T-helper 1 cell (primary cell): ENCODE data around the gene CLDN16.

ENCODE experiments used
- DNase-seq, 5 donors: peaks; one replicate each; pipeline ENCODE4 v3.0.0-alpha.2; 2012 to 2020
- total RNA-seq, 4 donors: gene quantifications; one replicate each; lab custom pipeline; 2026; lab: John Stamatoyannopoulos, UW

CLDN16 gene
- total RNA-seq, result 0 reads per million in 4 donors

DNA sequence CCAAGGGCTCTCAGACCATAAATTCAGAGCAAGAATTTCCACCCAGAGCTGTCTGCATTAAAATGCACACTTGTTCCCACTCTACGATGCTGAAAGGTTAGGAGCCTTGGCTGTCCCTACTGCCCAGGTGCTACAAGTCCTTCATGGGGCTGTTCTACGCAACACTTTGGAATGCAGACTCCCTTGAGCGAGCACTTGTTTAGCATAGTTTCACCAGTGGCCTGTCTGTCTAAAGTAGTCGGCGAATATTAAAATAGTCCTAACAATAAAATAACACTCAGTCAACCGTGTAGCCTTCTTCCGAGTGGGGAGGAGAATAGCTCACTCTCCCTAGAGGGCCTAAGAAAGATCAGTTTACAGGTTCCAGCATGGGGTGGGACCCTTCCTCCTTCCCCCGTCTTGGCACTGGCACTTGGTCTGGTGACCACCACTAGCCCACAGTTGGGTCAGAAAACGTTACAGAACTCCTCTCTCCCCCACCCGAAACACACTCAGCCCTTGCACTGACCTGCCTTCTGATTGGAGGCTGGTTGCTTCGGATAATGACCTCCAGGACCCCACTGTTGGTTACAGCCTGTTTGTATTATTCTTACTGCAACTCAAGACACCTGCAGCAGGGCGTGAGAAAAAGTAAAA is at the start of gene CLDN16:
TSS of gene CLDN16 (plus strand) at position 586 of the 636 bp plus-strand sequence. CDS start 167 bp downstream, outside the sequence.
- DNase-seq, result no peak

DNA sequence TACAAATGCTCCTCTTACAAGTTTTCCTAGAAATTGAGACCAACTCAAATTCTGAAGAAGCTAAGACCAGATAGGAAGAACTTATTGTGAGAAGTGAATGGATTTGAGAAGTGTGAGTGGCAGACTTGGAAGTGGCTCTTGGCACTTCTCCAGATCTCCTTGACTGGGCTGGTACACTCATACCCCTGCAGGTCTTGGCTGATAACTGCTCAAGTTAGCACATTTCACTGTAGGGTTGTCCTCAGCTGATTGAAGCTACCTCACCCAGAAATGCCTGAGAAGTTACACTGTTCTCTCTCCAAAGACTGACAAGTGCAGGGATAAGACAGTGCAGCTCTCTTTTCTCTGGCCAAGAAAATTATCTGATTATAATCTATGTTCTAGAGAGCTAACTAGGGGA is 49.2 kb upstream of the CLDN16 start:
- DNase-seq, result no peak

DNA sequence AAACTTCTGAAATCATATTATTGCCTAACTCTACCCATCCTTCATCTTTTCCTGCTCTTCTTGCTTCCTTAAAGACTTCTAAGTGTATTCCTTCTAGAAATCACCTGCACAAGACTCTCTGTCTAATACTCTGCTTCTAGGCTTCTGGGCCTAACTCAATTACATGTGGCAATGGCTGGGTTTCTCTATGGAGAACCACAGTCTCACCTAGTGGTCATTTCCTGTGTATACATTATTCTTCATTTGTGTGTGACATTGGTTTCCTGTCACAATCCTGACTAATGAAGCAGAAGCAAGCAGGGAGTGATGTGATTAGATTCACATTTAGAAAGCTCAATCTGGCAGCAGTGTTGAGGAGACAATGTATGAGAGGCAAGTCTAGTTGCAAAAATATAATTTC is 48.8 kb upstream of the CLDN16 start:
- DNase-seq, result peak in 1 of 5 donors; percentile 4

DNA sequence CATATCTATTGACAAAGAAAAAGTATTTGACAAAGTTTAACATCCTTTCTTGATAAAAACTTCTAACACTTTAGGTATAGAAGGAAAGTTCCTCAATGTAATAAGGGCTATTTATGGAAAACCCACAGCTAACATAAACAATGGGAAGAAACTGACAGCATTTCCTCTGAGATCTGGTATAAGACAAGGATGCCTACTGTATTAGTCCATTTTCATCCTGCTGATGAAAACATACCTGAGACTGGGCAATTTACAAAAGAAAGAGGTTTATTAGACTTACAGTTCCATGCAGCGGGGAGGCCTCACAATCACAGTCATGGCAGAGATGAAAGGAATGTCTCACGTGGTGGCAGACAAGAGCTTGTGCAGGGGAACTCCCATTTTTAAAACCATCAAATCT is 47.9 kb upstream of the CLDN16 start:
- DNase-seq, result no peak

- DNase-seq, result no peak
Measured at GRCh38 chr3:190345027-190345821, 42.7 kb upstream of the CLDN16 start.

- no peak for DNase-seq
Measured at GRCh38 chr3:190345878-190346277, 42.1 kb upstream of the CLDN16 start.

GRCh38 chr3:190346541-190346940 is 41.4 kb upstream of the CLDN16 start:
- DNase-seq, result no peak

DNA sequence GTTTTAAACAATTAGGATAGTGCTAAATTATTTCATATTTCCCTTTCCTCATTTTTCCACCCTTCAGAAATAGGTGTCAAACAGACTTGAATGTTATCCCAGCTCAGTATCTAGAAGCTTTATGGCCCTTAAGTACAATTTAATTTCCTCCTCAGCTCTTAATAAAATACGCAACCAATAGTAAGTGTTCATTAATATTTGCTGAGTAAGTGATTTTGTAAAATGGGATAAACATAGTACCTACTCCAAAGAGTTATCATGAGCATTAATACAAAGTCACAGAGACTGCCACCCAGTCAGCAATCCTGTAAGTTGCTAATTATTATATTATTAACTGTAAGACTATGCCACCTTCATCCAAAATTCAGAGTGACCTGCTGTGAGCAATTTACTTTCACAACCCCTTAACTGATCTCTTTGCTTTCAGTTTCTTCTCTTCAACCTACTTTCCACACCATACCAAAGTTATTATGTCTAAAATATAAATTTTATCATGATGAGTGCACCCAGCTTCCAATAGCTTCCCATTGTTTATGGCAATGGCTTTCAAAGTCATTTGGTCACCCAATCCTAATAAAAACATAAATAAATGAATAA is 35.0 kb upstream of the CLDN16 start:
- DNase-seq, result no peak

DNA sequence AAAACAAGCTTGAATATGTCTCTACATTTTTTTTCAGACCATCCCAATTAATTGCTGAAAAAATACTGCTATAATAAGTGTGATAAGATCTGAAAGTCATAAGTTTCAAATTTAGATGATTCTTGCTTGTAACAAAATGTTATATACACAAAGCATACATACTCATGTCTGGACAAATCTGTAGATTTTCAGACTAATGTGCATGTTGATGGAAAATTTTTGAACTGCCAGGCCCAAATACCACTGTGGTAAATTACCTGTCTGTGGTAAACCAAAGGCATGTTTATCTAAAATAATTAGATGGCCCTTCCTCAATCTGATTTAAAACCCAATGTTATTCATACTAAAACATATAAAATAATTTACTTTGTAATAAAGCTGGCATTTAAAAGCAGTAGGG is 31.7 kb upstream of the CLDN16 start:
- no peak for DNase-seq

DNA sequence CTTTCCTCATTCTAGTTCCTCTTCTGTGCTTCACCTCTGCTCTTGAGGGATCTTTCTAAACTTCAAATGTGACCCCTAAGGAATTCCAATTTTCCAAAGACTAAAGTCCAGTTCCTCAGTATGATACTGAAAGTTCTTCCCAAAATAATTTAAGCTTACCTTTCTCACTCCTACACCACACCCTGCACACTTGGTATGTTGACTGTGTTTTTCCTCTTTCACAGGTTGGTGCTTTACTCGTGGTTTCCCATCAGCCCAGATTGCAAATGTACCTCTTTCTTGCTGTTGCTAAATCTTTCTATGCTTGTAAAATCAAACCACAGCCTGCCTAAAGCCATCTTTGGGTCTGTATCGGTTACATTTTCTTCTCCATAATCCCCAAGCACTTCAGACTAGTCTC is 30.5 kb upstream of the CLDN16 start:
- DNase-seq, result no peak

DNA sequence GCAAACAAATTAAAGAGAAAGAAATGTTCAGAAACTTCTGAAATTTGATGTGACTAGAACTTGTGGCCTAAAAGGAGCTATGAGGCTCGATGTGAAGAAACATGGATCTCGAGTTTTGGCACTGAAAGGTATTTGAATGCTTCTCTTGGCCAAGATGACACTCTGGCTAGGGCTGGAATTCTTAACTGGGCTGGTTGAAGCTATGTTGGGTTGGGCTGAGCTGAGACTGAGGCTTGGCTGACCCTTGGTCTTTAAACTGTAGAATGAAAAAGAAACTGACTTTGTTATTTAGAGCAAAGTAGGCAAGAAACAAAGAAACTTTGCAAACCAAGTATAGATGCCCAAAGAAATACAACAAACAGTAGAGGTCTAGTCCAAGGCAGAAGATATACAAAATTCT is 28.1 kb upstream of the CLDN16 start:
- no peak for DNase-seq

- no peak for DNase-seq
Measured at GRCh38 chr3:190360228-190360627, 27.7 kb upstream of the CLDN16 start.

DNA sequence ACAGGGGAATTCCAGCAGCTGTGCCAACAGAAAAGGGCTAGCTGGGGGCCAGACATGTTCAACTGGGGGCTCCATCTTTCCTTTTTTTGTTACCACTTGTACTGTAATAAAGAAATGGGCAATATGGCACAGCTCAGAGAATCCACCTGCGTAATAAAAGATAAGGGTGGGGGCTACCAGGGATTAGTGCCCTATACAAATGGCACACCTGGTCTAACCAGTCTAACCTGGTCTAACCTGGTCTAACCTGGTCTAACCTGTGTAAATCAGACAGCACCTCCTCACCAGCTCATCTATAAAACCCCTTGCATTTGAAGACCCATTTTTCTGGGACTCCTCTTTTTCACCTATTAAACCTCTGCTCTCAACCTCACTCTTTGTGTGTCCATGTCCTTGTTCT is 26.2 kb upstream of the CLDN16 start:
- no peak for DNase-seq

GRCh38 chr3:190362258-190362657 is 25.7 kb upstream of the CLDN16 start:
- DNase-seq, result no peak

- DNase-seq, result no peak
Measured at GRCh38 chr3:190366133-190366532, 21.8 kb upstream of the CLDN16 start.

- no peak for DNase-seq
Measured at GRCh38 chr3:190368881-190369280, 19.1 kb upstream of the CLDN16 start.

- no peak for DNase-seq
Measured at GRCh38 chr3:190369668-190370295, 18.2 kb upstream of the CLDN16 start.

DNA sequence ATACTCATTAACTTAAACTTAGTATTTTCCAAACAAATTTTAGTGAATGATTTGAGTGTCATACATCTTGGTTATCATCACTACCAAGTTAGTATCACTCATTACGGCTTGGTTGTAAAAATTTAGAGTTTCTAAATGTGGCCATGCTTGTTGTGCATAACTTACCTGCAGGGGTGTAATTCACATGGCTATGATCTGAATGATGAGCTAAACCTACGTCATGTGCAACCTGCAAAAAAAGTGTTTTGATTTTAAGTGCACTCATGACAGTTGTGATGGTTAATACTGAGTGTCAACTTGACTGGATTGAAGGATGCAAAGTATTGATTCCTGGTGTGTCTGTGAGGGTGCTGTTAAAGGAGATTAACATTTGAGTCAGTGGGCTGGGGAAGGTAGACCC is 17.6 kb upstream of the CLDN16 start:
- no peak for DNase-seq

DNA sequence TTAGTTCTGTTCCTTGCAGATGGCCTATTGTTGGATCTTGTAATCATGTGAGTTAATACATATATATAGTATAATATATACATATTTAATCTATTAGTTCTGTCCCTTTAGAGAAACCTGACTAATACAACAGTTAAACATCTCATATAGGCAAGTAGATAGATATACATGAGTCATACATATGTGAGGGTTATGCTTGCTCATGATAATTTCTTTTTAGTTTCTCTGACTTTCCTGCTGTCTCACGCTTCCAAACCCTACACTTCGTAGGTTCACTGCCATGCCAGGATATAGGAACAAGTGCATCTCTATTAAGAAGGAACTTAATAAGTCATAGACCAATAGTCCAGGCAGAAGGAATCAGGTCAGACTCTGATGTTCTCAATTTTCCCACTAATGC is 16.8 kb upstream of the CLDN16 start:
- no peak for DNase-seq

GRCh38 chr3:190375246-190375645 is 12.7 kb upstream of the CLDN16 start:
- DNase-seq, result no peak

- no peak for DNase-seq
Measured at GRCh38 chr3:190375671-190376070, 12.3 kb upstream of the CLDN16 start.

GRCh38 chr3:190378240-190378891 is 9.6 kb upstream of the CLDN16 start:
- DNase-seq, result no peak

DNA sequence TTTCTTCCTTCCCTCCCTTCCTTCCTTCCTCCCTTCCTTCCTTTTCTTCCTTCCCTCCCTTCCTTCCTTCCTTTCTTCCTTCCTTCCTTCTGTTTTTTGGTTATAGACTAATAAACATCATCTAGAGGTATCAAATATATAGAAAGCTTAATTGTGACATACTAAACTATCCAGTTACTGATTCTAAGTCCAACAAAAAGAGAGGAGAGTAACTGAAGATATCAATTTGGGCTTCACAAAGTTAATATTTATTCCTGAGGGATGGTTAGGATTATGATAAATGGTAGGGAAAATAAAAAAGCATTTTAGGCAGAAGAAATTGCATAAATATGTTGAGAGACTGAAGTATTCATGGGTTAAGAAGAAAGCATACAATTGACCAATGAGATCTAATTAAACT is 7.8 kb upstream of the CLDN16 start:
- no peak for DNase-seq
